GM12878 (cell line): ENCODE results near the gene ARHGDIG. TPM values are rescaled to one million over a fixed set of nuclear protein-coding genes. Genes with fewer than 3 reads are reported as not detected.

ENCODE experiments used
- ATAC-seq: fragments of 200-7000 bp; cut with Tn5 transposase; 3 replicates; pipeline ENCODE4 v1.9.1; 2020; ENCODE audit warnings: mild to moderate bottlenecking, moderate library complexity
- BruUV-seq: library from RNA; stranded (reverse); fragments of 400-500 nt; replicated peaks from 2 replicates; lab custom pipeline; 2021; lab: Mats Ljungman, UMichigan
- CTCF ChIA-PET: fragments of 300-600 bp; sonication (Branson Sonifier 250); formaldehyde crosslinking; extraction: SDS; loops from one replicate; lab custom pipeline; 2021; ENCODE audit warnings: inconsistent platforms; lab: Yijun Ruan, JAX
- POLR2A ChIA-PET: fragments of 350-600 bp; formaldehyde crosslinking; extraction: SDS; loops from one replicate; lab custom pipeline; 2021; ENCODE audit warnings: inconsistent platforms; lab: Charles Lee
- RAD21 ChIA-PET: fragments of 300-600 bp; sonication (Branson Sonifier 250); formaldehyde crosslinking; loops from one replicate; lab custom pipeline; 2023; ENCODE audit warnings: antibody characterized with exemption; ENCODE audit not compliant: unreplicated experiment; lab: Charles Lee
- SMC1A ChIA-PET: fragments of 300-600 bp; sonication (Branson Sonifier 250); formaldehyde crosslinking; loops from one replicate; lab custom pipeline; 2023; ENCODE audit not compliant: unreplicated experiment, uncharacterized antibody; lab: Charles Lee
- DNase-seq: peaks from one replicate; pipeline ENCODE4 v3.0.0-alpha.2; 2011; ENCODE audit warnings: low read depth, low spot score
- FAIRE-seq: peaks from 3 replicates; lab custom pipeline; 2011; peaks lifted over from hg19 to GRCh38; lab: Jason Lieb, UNC
- H2AFZ ChIP-seq: 2 replicates; pipeline ENCODE4 v1.6.0; 2011; ENCODE audit warnings: low read depth, low read length, control low read depth; ENCODE audit not compliant: control insufficient read depth
- H3K27ac ChIP-seq: 2 replicates; pipeline ENCODE4 v1.5.1; 2011; ENCODE audit warnings: control low read depth; ENCODE audit not compliant: control insufficient read depth, insufficient read depth
- H3K27me3 ChIP-seq, 2 experiments: replicated peaks in 1 of 2; 2 replicates each; pipeline versions ENCODE4 v1.6.0 to v1.6.1; 2011; ENCODE audit warnings: low read length in 1 of 2; ENCODE audit not compliant: control insufficient read depth in 2 of 2, insufficient read depth in 2 of 2
- H3K36me3 ChIP-seq, 2 experiments: 2 replicates each; pipeline ENCODE4 v1.5.1; 2011; ENCODE audit warnings: low read length in 1 of 2; ENCODE audit not compliant: control insufficient read depth in 2 of 2, insufficient read depth in 2 of 2
- H3K4me1 ChIP-seq: 2 replicates; pipeline ENCODE4 v1.6.1; 2011; ENCODE audit warnings: mild to moderate bottlenecking, low read length, moderate library complexity, mixed read lengths; ENCODE audit not compliant: control insufficient read depth, insufficient read depth
- H3K4me2 ChIP-seq: 2 replicates; pipeline ENCODE4 v1.6.0; 2011; ENCODE audit warnings: control low read depth; ENCODE audit not compliant: control insufficient read depth, insufficient read depth
- H3K4me3 ChIP-seq: fragments of 200-600 bp; sonication (generic); 2 replicates; pipeline ENCODE4 v1.5.1; 2016
- H3K79me2 ChIP-seq: 2 replicates; pipeline ENCODE4 v1.6.0; 2011; ENCODE audit warnings: low read length; ENCODE audit not compliant: control insufficient read depth, insufficient read depth
- H3K9ac ChIP-seq: 2 replicates; pipeline ENCODE4 v1.8.0; 2011; ENCODE audit warnings: low read length, control low read depth, mixed read lengths; ENCODE audit not compliant: control insufficient read depth, insufficient read depth
- H3K9me3 ChIP-seq: replicated peaks from 3 replicates; pipeline ENCODE4 v1.5.1; 2011; ENCODE audit warnings: mild to moderate bottlenecking, low read length; ENCODE audit not compliant: control insufficient read depth, insufficient read depth
- H4K20me1 ChIP-seq: 2 replicates; pipeline ENCODE4 v1.6.0; 2011; ENCODE audit not compliant: control insufficient read depth, insufficient read depth
- BCL11A ChIP-seq: IDR thresholded peaks from 2 replicates; pipeline ENCODE4 v1.6.1; 2011; ENCODE audit warnings: low read depth, low read length
- CTCF ChIP-seq, 3 experiments: IDR thresholded peaks in 2 of 3; conservative IDR thresholded peaks in 1 of 3; 2 replicates each; pipeline ENCODE4 v1.5.1; 2011; ENCODE audit warnings: low read depth in 3 of 3, low read length in 3 of 3, mild to moderate bottlenecking in 3 of 3, control low read depth in 2 of 3, moderate library complexity in 2 of 3, inconsistent platforms in 1 of 3, mixed read lengths in 1 of 3; ENCODE audit not compliant: control insufficient read depth in 2 of 3, insufficient read depth in 1 of 3; ENCODE audit errors: extremely low read depth in 1 of 3
- EZH2 ChIP-seq: IDR thresholded peaks from 2 replicates; pipeline ENCODE4 v1.6.1; 2012; ENCODE audit warnings: low read depth, mild to moderate bottlenecking, control low read depth, inconsistent platforms, low read length, borderline replicate concordance; ENCODE audit not compliant: control insufficient read depth
- FOS ChIP-seq: IDR thresholded peaks from 3 replicates; pipeline ENCODE4 v1.6.1; 2011; ENCODE audit warnings: borderline replicate concordance; ENCODE audit not compliant: insufficient read length; ENCODE audit errors: extremely low read depth
- IKZF2 ChIP-seq, 2 experiments: fragments of 450-650 bp; IDR thresholded peaks; 2 replicates each; pipeline ENCODE4 v1.6.1; 2017; ENCODE audit warnings: mild to moderate bottlenecking in 2 of 2, moderate library complexity in 2 of 2
- JUNB ChIP-seq: IDR thresholded peaks from 2 replicates; pipeline ENCODE4 v1.6.1; 2016; ENCODE audit warnings: antibody characterized with exemption, mild to moderate bottlenecking
- MEF2B ChIP-seq: fragments of 450-650 bp; IDR thresholded peaks from 2 replicates; pipeline ENCODE4 v1.6.1; 2018; ENCODE audit warnings: mild to moderate bottlenecking, moderate library complexity; ENCODE audit not compliant: partially characterized antibody, poor library complexity, severe bottlenecking
- NBN ChIP-seq: fragments of 450-650 bp; IDR thresholded peaks from 2 replicates; pipeline ENCODE4 v1.6.1; 2016
- NFYA ChIP-seq: IDR thresholded peaks from 2 replicates; pipeline ENCODE4 v1.6.1; 2011; ENCODE audit warnings: low read depth, mild to moderate bottlenecking, low read length, improper control_type of control experiment, borderline replicate concordance
- RCOR1 ChIP-seq: conservative IDR thresholded peaks from 2 replicates; pipeline ENCODE4 v1.6.1; 2012; ENCODE audit warnings: low read depth, low read length, improper control_type of control experiment
- RFX5 ChIP-seq: IDR thresholded peaks from 2 replicates; pipeline ENCODE4 v1.6.1; 2011; ENCODE audit warnings: low read depth, low read length, improper control_type of control experiment
- SRF ChIP-seq, 2 experiments: IDR thresholded peaks; 2 replicates each; pipeline ENCODE4 v1.6.1; 2011; ENCODE audit warnings: low read depth in 2 of 2, low read length in 2 of 2, mild to moderate bottlenecking in 1 of 2, moderate library complexity in 1 of 2
- TARDBP ChIP-seq: IDR thresholded peaks from 2 replicates; pipeline ENCODE4 v1.6.1; 2016; ENCODE audit warnings: borderline replicate concordance
- WGBS: methylation state at CpG from one replicate; pipeline ENCODE4 v1.1.6; 2016; ENCODE audit warnings: low lambda C conversion rate; ENCODE audit not compliant: insufficient replicate concordance, insufficient coverage; ENCODE audit errors: missing lambda C conversion rate; 5-methylcytosine and 5-hydroxymethylcytosine counted together
- in situ Hi-C: fragments of 300-500 bp; cut with MboI; formaldehyde crosslinking; loops from 9 replicates; pipeline ENCODE4 v1.14.3; 2018; ENCODE audit warnings: mixed read lengths
- intact Hi-C: fragments of 100-400 bp; cut with micrococcal nuclease; formaldehyde crosslinking; loops from one replicate; pipeline ENCODE4 v1.14.2; 2022; ENCODE audit not compliant: unreplicated experiment
- polyA plus RNA-seq, 11 experiments: library from polyadenylated mRNA; depleted of rRNA in 4 of 11; unstranded in 6 of 11; stranded (reverse) in 5 of 11; fragments of >200 nt; fragmentation: Nextera tagmentation in 4 of 11; fragmentation: Illumina TruSeq in 1 of 11; extraction: Ambion mirVana in 4 of 11; extraction: Trizol in 1 of 11; gene quantifications; 1 replicate in 1 of 11; 2 replicates in 10 of 11; pipeline versions ENCODE4 v1.2.1 to v1.2.3, GENCODE V29; 2011 to 2016; ENCODE audit warnings: inconsistent platforms in 2 of 11, missing spikeins in 2 of 11, low read depth in 1 of 11
- total RNA-seq, 4 experiments: library from RNA; depleted of rRNA in 3 of 4; stranded (reverse); fragments of >200 nt in 3 of 4; fragmentation: Illumina TruSeq in 1 of 4; extraction: Trizol in 1 of 4; gene quantifications; 2 replicates each; pipeline versions ENCODE4 v1.2.1 to v1.2.3, GENCODE V29; 2013 to 2021
- TF ChIP-seq, protein P1 (sequence below): IDR thresholded peaks from 2 replicates; pipeline ENCODE4 v1.6.1; 2011; ENCODE audit warnings: low read depth, low read length, improper control_type of control experiment, borderline replicate concordance
- TF ChIP-seq, protein P2 (sequence below): fragments of 450-650 bp; IDR thresholded peaks from 2 replicates; pipeline ENCODE4 v1.6.1; 2017; ENCODE audit warnings: mild to moderate bottlenecking

The ARHGDIG gene
- total and polyA plus RNA-seq, 10 of the 15 experiments (the other 5 are each of a cell fraction or from before 2014, with no cell fraction given): not detected

DNA sequence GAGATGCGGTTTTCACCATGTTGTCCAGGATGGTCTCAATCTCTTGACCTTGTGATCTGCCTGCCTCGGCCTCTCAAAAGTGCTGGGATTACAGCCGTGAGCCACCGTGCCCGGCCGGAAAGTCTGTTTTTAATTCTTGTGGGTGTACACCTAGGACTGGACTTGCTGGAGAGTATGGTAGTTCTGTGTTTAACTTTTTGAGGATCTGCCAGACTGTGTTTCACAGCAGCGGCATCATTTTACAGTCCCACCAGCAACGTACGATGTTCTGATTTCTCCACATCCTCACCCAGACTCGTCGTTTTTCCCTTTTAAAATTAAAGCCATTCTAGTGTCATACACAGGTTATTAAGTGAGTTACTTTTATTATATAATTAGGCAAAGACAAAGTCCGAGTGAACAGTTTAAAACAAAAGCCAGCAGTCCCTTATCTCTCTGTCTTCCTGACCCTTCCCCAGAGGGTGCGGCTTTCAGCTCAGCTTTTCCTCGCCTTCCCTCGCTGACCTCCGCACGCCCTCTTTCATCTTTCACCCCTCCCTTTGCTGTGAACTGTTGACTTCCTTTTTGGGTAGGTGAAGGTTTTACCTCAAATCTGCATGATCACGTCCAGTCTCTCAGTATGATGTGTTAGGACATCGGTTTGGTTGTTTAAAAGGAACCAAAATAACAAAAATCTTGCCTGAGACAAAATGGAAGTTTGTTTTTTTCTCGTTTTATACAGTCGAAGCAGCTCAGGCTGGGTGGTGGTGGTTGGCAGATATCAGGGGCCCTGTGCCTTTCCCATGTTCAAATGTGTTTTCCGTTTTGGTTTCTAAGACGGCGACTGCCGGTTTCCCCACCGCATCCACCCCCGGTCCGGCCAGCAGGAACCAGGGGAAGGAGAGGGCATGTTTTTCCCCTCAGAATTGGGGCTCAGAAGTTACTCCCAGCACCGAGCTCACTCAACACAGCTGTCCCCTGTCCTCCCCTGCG lies 27.7 kb upstream of the ARHGDIG start:
- RAD21 ChIA-PET: interaction anchor here (0.8 to 2.4 kb wide), 4 partner anchors 18 to 100 kb away, joined by 3 to 13 read pairs (median 5); partner anchors contain the start of genes FAM234A and LUC7L
- ATAC-seq (peak; percentile 89), DNase-seq (peak; percentile 40), FAIRE-seq (peak; percentile 90)
- no peaks in the 10 kb centered on the region for H3K79me2 ChIP-seq
- in situ Hi-C loops (no loop called here), intact Hi-C loops (loop anchor here (2.0 kb wide), 1 partner anchor 18 kb away; the partner anchor contains the start of gene FAM234A)
- H3K4me2 ChIP-seq: peak overlapping the region; percentile 85
- POLR2A ChIA-PET: interaction anchor here (0.5 to 3.7 kb wide), 5 partner anchors 14 to 1902 kb away, joined by 3 to 26 read pairs (median 4); partner anchors contain the start of gene FAM234A
- no peaks in the 10 kb centered on the region for H3K9me3 ChIP-seq
- peaks cover 4% of the 10 kb centered on the region; the same call in 1 of the 2 replicates for H3K4me1 ChIP-seq
- SMC1A ChIA-PET: interaction anchor here (0.9 to 1.3 kb wide), 4 partner anchors 10 to 24 kb away, joined by 5 to 8 read pairs (median 5); partner anchors contain the start of gene LUC7L
- TSS peak; percentile 38 for BruUV-seq
- H3K27me3 ChIP-seq: no peaks in the 10 kb centered on the region
- peak overlapping the region; percentile 69 for H3K27ac ChIP-seq
- peak overlapping the region; percentile 64 for H3K9ac ChIP-seq
- peak overlapping the region; percentile 81 for H2AFZ ChIP-seq
- H3K36me3 ChIP-seq: peaks cover 0 to 4% of the 10 kb centered on the region in 2 experiments; a peak in 2 of 4 replicates
- H3K4me3 ChIP-seq: peak overlapping the region; percentile 45
- H4K20me1 ChIP-seq: no peaks in the 10 kb centered on the region
- CTCF ChIA-PET: interaction anchor here (0.7 to 1.1 kb wide), 3 partner anchors 10 to 97 kb away, joined by 3 read pairs; no protein-coding TSS in a partner anchor
- 29% methylated on average over 30 of the region's 30 CpGs for WGBS
- TF ChIP-seq FOS (no peak), RCOR1 (no peak), RFX5 (no peak), JUNB (no peak), MEF2B (peak; percentile 30), SRF (IDR thresholded peaks at IDR 0.05; ENCODE audit: low read depth in 2 of 2, low read length in 2 of 2) (peak in 1 of 2 experiments; percentile 52; a peak in 1 of 4 replicates), NBN (peak; percentile 62; the same call in 1 of the 2 replicates), CTCF (IDR thresholded peaks at IDR 0.05 in 2 of 3, conservative IDR thresholded peaks at IDR 0.05 in 1 of 3; ENCODE audit: control insufficient read depth in 2 of 3, extremely low read depth in 1 of 3, insufficient read depth in 1 of 3, low read depth in 3 of 3, low read length in 3 of 3) (no peak), NFYA (no peak), IKZF2 (IDR thresholded peaks at IDR 0.05) (peak; percentile 33 to 47; a peak in 3 of 4 replicates), EZH2 (no peak), TARDBP (no peak), BCL11A (no peak)
- TF ChIP-seq, protein P1, sequence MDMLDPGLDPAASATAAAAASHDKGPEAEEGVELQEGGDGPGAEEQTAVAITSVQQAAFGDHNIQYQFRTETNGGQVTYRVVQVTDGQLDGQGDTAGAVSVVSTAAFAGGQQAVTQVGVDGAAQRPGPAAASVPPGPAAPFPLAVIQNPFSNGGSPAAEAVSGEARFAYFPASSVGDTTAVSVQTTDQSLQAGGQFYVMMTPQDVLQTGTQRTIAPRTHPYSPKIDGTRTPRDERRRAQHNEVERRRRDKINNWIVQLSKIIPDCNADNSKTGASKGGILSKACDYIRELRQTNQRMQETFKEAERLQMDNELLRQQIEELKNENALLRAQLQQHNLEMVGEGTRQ: no peak
- TF ChIP-seq, protein P2, sequence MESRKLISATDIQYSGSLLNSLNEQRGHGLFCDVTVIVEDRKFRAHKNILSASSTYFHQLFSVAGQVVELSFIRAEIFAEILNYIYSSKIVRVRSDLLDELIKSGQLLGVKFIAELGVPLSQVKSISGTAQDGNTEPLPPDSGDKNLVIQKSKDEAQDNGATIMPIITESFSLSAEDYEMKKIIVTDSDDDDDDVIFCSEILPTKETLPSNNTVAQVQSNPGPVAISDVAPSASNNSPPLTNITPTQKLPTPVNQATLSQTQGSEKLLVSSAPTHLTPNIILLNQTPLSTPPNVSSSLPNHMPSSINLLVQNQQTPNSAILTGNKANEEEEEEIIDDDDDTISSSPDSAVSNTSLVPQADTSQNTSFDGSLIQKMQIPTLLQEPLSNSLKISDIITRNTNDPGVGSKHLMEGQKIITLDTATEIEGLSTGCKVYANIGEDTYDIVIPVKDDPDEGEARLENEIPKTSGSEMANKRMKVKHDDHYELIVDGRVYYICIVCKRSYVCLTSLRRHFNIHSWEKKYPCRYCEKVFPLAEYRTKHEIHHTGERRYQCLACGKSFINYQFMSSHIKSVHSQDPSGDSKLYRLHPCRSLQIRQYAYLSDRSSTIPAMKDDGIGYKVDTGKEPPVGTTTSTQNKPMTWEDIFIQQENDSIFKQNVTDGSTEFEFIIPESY: no peak
